ENCODE measurements around the gene CDYL2.

DNA sequence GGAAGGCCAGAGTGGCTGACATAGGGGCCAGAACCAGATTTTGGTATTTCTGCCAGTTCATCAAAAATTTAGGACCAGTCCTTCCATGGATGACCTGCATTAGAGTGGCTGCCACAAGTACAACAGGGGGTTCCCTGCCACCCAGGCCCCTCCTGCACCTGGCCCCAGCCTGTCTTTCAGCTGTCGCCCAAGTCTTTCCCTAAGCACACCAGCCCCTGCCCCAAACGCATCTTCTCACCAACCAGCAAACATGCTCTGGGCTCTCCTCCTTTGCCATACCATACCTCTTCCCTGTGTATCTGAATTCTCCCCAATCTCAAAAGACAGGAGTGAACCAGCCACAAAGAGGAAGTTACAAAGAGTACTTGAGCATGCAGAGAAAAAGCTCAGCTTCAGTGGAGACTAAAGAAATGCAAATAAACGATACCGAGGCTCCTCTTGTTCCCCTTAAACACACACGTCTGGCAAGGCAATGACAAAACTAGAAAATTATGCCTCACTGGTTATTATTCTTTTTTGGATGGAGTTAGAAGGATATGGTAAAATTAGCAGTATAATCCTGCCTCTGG lies 133.0 kb downstream of the CDYL2 start:
- TF ChIP-seq, protein P1, sequence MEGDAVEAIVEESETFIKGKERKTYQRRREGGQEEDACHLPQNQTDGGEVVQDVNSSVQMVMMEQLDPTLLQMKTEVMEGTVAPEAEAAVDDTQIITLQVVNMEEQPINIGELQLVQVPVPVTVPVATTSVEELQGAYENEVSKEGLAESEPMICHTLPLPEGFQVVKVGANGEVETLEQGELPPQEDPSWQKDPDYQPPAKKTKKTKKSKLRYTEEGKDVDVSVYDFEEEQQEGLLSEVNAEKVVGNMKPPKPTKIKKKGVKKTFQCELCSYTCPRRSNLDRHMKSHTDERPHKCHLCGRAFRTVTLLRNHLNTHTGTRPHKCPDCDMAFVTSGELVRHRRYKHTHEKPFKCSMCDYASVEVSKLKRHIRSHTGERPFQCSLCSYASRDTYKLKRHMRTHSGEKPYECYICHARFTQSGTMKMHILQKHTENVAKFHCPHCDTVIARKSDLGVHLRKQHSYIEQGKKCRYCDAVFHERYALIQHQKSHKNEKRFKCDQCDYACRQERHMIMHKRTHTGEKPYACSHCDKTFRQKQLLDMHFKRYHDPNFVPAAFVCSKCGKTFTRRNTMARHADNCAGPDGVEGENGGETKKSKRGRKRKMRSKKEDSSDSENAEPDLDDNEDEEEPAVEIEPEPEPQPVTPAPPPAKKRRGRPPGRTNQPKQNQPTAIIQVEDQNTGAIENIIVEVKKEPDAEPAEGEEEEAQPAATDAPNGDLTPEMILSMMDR (IDR thresholded peaks at IDR 0.05; ENCODE audit: extremely low read depth in 1 of 2, insufficient read depth in 1 of 2, low read depth in 1 of 2, low read length in 2 of 2): no peak
- no peak for TF ChIP-seq EZH2 (IDR thresholded peaks at IDR 0.05; ENCODE audit: borderline replicate concordance, low read depth, low read length, severe bottlenecking)
- no peak for TF ChIP-seq JUN (IDR thresholded peaks at IDR 0.05; ENCODE audit: borderline replicate concordance, insufficient read depth, insufficient read length, low read depth)
- no peak for TF ChIP-seq POLR2A (IDR thresholded peaks at IDR 0.05; ENCODE audit: low read depth, low read length)
- TF ChIP-seq POLR2AphosphoS5 (IDR thresholded peaks at IDR 0.05; ENCODE audit: insufficient read depth, low read depth, low read length): no peak
- TF ChIP-seq, protein P2, sequence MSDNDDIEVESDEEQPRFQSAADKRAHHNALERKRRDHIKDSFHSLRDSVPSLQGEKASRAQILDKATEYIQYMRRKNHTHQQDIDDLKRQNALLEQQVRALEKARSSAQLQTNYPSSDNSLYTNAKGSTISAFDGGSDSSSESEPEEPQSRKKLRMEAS (IDR thresholded peaks at IDR 0.05; ENCODE audit: insufficient read depth, insufficient read length): no peak
